Camera-type eye (tissue), 1 donor: ENCODE measurements around the gene CENPC. TPM values are rescaled to one million over a fixed set of nuclear protein-coding genes. Genes with fewer than 3 reads are reported as not detected.

Source experiments
- total RNA-seq: library from RNA; depleted of rRNA; stranded (reverse); fragments of >200 nt; gene quantifications from one replicate; pipeline ENCODE4 v1.2.3, GENCODE V29; 2014

The CENPC gene, protein sequence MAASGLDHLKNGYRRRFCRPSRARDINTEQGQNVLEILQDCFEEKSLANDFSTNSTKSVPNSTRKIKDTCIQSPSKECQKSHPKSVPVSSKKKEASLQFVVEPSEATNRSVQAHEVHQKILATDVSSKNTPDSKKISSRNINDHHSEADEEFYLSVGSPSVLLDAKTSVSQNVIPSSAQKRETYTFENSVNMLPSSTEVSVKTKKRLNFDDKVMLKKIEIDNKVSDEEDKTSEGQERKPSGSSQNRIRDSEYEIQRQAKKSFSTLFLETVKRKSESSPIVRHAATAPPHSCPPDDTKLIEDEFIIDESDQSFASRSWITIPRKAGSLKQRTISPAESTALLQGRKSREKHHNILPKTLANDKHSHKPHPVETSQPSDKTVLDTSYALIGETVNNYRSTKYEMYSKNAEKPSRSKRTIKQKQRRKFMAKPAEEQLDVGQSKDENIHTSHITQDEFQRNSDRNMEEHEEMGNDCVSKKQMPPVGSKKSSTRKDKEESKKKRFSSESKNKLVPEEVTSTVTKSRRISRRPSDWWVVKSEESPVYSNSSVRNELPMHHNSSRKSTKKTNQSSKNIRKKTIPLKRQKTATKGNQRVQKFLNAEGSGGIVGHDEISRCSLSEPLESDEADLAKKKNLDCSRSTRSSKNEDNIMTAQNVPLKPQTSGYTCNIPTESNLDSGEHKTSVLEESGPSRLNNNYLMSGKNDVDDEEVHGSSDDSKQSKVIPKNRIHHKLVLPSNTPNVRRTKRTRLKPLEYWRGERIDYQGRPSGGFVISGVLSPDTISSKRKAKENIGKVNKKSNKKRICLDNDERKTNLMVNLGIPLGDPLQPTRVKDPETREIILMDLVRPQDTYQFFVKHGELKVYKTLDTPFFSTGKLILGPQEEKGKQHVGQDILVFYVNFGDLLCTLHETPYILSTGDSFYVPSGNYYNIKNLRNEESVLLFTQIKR
- total RNA-seq: 67.1 TPM

DNA sequence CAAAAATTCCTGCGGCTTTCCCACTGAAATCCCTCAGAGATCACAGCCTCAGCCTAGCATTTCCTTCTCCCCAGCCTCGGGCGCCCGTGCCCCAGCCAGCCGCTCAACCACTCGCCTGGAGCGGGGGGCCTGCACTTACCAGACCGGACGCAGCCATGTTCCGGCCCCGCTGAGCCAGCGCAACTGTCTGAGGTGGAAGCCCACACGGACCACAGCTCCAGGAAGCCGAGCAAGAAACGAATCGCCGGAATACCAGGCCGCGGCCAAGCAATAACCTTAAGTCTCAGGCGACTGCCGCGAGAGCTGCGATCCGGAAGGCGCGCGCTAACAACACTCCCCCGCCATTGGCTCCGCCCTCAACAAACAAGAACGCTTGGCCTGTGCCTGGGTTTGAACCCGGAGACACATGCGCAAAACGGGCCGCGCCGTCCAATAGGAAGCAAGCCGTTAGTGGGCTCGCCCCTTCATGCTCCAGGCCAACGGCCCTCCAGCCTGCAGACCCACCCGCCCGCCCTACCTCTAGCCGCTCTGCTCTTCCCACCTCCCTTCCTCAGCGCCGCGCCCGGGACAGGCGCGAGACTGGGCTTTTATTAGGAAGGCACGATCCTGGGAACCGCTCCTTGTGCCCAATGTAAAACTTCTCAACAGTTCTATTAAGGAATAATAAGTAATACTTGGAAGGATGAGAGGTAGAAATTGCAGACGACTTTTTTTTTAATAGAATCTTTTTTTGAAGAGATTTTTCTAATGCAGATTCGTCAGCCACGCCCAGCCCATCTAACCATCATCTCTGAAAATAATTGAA lies at the start of gene CENPC:
TSS of gene CENPC (minus strand) at position 305 of the 805 bp plus-strand sequence. CDS start at position 157, 148 bp downstream.

DNA sequence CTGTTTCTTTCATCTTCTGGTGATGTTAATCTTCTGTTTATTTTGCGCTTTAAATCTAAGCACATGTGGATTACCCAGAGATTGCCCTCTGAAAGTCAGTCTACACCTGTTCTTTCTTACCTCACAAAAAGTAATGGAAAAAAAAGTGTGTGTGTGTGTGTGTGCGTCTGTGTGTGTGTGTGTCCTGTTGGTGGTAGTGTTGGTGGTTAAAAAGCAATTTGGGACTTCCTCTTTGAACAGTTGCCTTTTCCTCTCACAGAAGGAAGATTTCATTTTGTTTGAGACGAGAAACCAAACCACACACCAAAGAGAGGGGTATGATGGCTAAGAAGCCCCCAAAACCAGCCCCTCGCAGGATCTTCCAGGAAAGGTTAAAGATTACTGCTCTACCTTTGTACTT lies 13.2 kb upstream of the CENPC start, which contains the start of gene STAP1:
TSS of gene STAP1 (plus strand) at position 235 of the 400 bp plus-strand sequence. CDS start at position 318, 83 bp downstream.

Other genes with a start within 250 kb of the CENPC start
- gene STAP1, start 13.2 kb upstream of the CENPC start, total RNA-seq: 0.44 TPM
- 211 TPM for gene UBA6, start 155.7 kb upstream of the CENPC start, total RNA-seq
- 0.22 TPM for gene GNRHR, start 208.9 kb upstream of the CENPC start, total RNA-seq